GM19023 (cell line): ENCODE data around the gene DHX9.
A peak's percentile ranks its signal among the peaks of the same experiment; 100 is the strongest.

Experiments
- ATAC-seq: cut with Tn5 transposase; IDR thresholded peaks from one replicate; pipeline ENCODE4 v1.9.1; 2021; ENCODE audit warnings: mild to moderate bottlenecking, moderate library complexity; ENCODE audit not compliant: unreplicated experiment

The DHX9 gene

GRCh38 chr1:182839209-182840066, at the start of gene DHX9:
Gene DHX9, plus strand, starts transcription at chr1:182839347. Its CDS starts 3,220 bp downstream, at chr1:182842567.
- ATAC-seq = peak; percentile 75

- no peak for ATAC-seq
These were observed 47.6 kb upstream of the DHX9 start for GRCh38 chr1:182791281-182792179.

GRCh38 chr1:182794091-182794490, 45.1 kb upstream of the DHX9 start:
- ATAC-seq = no peak

- no peak for ATAC-seq
These were observed 44.4 kb upstream of the DHX9 start for GRCh38 chr1:182794676-182795201.

DNA sequence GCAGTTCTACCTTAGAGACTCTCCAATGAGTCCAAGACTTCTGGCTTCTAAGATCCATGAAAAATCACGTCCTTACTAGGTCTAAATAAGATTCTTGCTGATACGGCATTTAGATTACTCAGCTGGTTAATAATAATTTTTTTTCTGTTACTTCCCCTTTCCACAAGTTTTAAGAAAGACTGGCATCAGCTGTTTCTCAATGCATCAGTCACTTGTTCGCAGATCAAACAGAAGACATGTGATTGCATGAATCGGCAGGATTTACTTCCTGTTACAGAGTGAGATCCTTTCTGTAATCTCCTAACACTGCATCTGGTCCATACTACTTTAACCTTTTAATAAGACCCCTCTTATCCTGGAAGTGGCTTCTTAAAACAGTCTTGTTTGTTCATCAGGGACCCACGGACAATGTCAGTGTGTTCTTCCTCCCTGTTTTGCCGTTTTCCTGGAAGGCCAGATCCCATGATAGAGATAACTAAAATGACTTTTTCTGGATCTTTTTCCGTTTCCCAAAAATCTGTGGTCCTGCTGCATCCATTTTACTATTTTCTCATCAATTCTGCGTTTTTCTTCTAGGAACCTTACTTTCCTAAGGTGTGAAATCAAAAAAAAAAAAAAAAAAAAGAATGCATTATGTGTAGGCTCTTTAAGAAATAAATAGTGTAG, 43.5 kb upstream of the DHX9 start:
- ATAC-seq = no peak

GRCh38 chr1:182802006-182802803, 36.9 kb upstream of the DHX9 start:
- ATAC-seq = no peak

- ATAC-seq = no peak
These were observed 35.3 kb upstream of the DHX9 start for GRCh38 chr1:182803846-182804245.

DNA sequence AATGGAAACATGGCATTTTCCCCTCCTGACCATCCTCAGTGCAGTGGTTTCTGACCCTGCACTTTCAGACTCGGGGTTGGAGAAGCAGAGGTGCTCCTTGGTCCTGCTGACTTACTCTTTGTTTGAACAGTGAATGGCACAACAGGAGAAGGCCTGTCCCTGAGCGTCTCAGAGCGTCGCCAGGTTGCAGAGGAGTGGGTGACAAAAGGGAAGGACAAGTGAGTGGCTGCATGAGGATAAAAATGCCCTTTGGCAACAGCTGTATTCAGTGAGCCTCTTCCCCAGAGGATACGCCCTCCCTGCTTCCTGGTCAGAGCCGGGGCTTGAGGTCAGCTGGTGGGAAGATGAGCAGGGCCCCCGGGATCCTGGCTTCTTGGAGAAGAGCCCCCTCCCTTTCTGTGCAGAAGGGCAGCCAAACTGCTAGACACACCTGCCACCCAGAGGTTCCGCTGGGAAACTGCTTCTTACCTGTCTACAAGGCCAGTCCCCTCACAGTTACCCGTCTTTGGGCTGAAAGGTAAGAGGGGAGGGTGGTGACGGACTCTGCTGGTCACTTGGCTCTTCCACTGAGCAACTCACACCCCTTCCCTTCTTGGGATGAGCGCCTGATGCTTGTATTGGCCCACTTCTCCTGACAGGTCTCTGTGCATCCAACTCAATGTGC, 33.0 kb upstream of the DHX9 start:
- no peak for ATAC-seq

- no peak for ATAC-seq
These were observed 31.2 kb upstream of the DHX9 start for GRCh38 chr1:182807907-182808306.

DNA sequence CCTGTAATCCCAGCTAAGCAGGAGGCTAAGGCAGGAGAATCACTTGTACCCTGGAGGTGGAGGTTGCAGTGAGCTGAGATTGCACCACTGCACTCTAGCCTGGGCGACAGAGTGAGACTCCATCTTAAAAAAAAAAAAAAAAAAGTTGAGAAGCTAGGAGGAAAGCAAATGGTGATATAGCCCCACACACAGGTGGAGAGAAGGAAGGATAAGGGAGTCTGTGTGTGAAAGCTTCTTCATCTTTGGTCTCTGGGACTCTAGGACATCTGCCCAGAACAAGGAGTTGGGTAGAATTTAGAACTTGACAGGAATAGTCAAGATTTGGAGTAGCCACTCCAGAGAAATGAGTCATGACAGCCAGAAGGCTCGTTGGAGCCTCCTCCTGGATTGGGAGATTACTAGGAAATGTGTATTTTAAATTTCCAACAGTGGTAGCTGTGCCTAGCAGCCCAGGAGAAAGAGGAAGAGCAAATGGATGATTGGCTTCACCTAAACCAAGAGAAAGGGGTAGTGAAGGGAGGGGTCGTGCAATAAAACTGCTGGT, 29.7 kb upstream of the DHX9 start:
- no peak for ATAC-seq

DNA sequence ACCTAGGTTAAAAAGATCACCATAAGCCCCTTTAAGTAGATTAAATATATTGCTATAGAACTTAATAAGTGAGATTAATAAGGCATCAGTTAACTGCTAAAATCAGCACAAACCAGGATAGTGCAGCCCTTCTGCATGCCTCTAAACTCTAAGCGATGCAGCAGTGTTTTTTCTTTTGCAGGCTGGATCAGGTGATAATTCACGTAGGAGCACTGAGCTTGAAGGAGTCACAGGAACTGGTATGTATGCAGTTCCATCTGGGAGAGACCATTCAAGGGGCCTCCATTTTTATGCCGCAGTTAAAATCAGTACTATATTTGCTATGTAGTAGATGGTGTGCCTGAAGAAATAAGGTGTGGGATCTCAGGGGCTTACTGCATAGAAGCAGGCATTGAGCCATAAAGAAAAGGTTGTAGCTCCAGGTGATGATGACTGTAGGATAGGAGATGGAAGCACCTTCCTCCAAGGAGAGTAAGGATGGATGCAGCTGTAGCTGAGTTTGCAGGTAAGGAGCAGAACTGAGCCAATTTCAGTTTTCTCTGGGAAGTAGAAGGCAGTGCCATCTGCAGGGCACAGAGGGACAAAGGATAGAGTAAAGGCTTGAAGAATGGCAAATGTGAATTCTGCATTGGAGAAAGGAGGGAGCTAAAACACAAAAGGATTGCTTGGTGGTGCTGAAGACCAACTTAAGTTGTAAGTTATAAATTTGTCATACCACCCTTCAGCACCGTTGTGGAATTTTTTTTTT, 27.0 kb upstream of the DHX9 start:
- ATAC-seq = no peak

DNA sequence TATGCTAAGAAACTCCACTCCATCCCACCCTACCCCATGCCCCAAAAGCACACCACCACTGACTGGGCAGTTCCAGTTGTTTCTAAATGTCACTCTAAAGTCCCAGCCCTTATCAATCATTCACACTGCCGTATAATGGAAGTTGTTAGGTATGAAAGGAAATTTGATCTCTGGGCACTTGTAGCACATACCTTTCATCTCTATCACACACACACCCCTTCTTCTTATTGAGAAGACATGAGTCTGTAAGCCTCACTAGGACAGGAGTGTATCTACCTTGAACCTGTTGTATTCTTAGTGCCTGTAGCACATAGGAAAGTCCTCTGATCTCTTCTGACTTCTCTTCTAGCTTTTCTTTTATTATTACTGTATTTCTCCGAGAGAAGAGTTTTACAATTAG, 22.3 kb upstream of the DHX9 start:
- no peak for ATAC-seq

GRCh38 chr1:182817802-182818201, 21.3 kb upstream of the DHX9 start:
- no peak for ATAC-seq

GRCh38 chr1:182823220-182823619, 15.9 kb upstream of the DHX9 start:
- ATAC-seq = no peak

DNA sequence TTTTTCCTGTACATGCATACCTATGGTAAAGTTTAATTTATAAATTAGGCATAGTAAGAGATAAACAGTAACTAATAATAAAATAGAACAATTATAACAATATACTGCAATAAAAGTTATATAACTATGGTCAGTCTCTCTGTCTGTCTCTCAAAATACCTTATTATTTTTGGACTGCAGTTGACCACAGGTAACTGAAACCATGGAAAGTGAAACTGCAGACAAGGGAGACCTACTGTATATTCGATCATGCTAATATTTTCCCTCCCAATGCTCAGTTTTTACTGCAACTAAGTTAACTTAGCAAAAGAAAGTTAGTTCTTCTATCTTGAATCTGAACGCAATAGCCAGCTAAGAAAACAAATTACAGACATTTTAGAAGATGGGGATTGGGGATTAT, 12.3 kb upstream of the DHX9 start:
- ATAC-seq = no peak

DNA sequence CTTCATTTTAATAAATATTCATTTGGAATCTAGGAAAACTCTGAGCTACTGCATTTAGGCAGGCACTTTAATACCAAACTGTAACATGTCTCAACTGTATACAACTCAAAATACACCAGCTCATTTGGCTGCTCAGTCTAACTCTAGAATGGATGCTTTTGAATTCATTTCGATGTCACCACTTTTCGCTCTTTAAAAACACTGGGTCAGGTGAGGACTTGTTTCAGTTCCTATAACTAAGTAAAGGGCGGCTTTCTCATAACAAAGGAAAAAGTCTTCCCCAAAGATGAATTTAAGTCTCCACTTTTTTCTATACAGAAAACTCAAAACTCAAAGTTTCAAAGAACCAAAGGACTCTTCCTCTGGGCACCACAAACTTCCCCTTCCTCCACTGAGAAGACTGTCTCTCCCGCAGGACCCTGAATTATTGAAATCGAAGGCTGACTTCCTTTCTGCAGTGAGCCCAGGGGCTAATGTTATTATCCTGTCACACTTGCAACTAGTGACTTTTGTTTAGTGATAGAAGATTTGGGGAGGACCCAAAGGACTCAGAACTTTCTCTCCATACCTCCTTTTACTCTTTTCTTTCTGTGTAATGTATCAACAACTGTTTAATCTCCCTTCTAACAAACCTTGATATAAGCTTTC, 9.7 kb upstream of the DHX9 start:
- peak; percentile 58 for ATAC-seq

DNA sequence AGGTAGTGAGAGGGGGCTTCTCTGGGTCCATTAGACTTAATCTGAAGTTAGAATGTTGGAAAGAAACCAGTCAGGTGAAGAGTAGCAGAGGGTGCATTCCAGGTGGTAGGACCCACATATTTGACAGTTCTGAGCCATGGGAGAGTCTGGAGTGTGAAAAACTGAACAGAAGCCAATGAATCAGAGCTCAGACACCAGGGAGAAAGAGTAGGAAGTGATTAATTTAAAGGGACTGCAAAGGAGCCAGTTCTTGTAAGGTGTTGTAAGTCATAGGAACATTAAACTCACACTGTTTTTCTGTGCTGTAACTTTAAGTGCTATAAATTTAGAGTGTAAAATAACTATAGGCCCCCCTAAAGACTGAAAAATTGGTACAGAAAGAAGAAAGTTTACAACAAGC, 5.9 kb upstream of the DHX9 start:
- no peak for ATAC-seq

DNA sequence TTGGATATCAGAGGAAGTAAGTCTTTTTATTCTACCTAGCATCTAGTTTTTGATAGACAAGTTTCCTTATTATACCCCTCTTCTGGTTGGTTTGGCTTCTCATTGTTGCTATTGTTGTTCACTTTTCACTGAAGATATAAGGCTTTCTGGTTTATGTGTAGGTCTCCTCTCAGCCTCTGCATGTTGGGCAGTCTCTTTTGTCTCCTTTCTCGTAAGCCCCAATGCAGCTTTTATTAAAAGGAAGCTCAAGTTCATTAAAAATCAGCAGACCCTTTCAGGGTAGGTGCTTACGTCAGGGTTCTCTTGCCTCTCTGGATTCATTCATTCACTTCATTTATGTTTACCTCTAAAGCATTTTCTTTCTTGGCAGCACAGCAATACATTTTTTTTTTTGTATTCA, 4.8 kb upstream of the DHX9 start:
- no peak for ATAC-seq
